Retina (tissue), 1 donor: Measurements from ENCODE around the gene VTI1A.

Experiments used
- DNase-seq: peaks from one replicate; pipeline ENCODE4 v3.0.0-alpha.2; 2016

VTI1A gene

DNA sequence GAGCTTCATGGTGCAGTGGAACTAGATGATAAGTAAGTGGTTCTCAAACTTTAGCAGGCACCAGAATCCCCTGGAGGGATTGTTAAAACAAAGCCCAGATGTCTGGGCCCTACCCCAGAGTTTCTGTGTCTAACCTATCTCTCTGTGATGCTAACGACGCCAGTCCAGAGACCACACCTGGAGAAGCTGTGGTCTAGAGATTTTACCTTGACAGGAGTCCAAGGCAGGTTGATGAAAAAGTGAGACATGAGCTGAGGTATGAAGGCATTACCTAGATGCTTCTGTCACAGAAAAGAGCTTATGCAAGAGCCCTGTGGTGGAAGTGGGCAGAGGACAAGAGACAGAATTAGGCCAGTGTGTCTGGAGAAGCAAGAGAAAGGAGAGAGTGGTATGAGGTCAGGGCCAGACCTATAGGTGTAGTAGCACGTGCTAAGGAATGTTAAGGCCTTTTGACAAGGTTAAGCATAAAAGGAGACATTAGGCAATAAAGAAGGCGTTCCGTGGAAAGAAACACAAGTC, 318.8 kb downstream of the VTI1A start:
- no peak for DNase-seq

DNA sequence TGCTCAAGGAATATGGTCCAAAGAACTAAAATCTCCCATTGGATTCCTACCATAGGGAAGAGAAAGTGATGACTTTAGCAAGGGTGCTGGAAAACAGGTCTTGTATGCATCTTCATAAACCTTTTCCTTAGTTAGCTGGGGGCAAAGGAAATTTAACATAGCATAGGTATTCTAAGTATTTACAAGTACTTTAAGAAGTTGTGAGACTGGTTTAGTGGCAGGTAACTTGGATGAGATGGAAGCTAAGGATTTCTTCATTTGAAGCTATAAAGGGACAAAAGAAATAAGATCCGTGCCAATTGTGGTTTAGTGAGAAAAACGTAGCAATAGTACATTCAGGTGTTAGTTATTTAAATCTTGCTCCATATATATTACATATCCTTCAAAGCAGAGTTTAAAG, 319.6 kb downstream of the VTI1A start:
- no peak for DNase-seq

DNA sequence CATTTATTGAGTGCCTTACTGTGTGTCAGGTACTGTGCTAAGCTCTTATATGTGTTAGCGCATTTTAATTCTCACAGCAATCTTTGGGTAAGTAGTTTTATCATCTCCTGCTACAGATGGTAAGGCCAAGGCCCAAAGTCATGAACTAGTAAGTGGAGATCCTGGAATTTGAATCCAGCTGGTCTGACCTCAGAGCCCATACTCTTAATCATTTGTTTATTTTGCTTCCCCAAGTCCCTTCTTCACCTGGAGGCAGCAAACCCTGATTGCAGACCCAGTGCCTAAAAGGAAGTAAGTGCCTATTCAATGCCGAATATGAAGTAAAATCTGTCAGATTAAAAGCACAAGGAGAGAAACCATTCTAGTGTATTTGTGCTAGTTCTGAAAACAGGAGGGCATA, 320.1 kb downstream of the VTI1A start:
- DNase-seq = no peak

DNA sequence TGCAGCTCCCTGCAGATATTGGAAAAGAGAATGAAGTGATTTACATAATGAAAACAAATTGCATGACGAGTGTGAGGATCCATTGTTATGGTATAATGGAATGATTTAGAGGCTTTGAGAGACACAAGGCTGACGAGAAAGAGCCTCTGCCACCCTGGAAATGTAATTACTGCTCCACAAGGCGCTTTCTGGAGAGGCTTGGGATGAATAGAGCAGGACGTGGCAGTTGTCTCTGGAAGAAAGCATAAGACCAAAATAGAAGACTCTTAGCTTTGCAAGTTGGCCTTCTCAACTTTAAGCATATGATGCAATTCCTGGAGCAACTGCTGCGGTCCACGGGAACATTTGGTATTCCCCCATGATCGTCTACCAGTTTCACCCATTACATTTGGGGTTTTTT, 321.1 kb downstream of the VTI1A start:
- DNase-seq = no peak

DNA sequence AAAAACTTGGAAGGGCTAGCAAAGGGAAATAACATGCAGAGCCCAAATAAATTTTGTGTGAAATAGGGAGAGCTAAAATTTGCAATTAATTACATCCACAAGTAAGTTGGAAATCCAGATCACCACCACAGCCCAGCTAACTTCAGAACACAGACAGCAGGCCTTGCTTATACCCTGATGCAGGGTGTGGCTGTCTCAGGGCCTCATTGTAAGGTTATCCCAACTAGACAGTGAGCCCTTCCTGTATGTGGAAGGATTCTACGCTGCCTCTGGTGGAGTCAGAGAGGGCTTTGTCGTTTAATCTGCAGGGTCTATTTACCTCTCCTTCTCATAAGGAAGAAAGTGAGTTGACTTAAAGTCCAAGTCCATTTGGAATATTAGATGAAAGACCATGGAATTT, 322.1 kb downstream of the VTI1A start:
- no peak for DNase-seq

DNA sequence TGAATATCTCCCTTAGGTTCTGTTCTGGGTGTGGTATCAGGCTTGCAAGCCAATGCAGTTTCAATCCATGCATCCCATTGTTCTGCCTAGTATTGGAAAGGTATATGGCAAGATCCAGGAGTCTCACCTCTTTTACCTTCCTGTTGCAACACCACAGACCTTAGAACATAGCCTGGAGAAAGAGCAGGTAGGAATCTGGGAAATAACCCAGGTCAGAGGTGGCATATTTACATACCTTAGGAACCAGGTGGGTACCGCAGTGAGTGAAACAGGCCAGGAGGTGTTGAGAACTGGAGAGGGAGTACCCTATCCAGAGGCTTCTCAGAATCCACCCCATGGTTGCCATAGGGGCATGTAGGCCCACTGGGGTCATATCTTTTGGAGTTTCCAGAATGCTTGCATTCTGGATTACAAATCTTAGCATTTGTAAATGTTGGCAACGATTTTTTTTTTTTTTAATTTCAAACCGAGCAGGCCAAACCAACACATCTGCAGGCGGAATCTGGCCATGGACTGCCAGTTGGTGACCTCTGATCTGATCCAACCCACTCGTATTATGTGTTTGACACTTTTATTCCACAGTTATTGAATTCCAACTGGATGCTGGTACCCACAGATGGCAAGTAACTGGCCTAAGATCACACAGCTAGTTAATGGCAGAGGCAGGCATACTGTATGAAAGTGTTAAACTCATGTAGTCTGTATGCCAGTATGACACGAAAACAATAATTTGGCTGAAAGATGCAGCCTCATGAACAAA, 322.8 kb downstream of the VTI1A start:
- no peak for DNase-seq

DNA sequence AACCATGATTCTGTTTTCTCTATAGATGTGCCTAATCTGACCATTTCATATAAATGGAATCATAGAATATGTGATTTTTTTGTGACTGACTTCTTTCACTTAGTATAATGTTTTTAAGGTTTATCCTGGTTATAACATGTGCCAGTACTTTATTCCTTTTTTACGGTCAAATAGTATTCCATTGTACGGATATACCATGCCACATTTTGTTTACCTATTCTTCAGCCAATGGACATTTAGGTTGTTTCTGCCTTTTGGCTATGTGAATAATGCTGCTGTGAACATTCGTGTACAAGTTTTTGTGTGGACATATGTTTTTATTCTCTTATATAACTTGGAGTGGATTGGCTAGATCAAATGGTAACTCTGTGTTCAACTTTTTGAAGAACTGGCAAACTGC, 324.7 kb downstream of the VTI1A start:
- DNase-seq = no peak

DNA sequence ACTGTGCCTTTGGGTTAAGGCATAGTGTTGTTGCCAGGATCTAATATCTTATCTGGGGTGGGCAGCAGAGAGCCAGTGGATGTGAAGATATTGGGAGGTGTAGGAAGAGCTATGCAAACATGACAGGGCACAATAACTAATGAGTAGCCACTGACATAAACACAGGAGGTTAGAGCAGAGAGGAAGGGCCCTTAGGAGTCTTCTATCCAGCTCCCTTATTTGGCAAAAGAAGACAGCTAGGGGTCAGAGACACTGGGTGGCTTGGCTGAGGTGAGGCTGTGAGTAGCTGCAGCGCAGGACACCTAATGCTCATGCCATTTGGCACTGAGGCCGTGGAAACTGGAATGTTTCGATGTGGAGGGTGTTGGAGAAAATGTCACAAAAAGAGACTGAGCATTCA, 326.8 kb downstream of the VTI1A start:
- DNase-seq = no peak

DNA sequence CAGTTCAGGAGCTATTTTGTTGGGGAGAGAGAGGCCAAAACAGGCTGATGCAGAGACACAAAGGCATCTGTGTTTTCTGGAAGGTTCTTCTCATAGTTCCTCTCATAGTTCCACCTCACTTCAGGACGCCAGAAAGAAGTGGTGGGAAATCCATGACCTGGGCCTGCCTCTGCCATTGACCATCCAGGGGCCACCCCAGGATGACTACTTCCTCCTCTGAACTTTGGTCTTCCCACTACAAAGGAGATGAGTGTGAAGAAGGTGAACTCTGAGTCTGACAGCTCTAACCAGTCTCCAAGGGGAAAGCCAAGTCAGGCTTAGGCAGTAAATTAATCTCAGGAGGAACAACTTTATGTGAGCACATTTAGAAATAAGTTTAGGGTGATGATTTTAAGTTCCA, 327.2 kb downstream of the VTI1A start:
- DNase-seq = no peak

DNA sequence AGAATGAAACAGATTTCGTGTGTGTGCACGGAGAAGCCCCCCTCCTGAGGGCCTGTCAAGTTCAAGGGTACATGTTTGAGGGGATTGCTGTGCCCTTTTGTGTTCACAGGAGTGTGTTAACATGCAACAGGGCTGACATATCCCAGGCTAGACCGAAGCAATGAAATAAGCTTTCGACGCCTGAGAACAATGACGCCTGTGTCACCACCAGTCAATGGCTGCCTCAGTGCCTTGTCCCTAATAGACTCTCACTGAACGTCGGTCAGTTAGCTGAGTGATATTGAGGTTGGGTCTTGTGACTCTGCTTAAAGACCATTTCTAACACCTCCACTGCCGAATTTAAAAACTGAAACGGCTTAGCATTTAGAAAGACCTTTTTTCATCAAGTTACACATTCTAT, 327.8 kb downstream of the VTI1A start:
- DNase-seq = no peak

DNA sequence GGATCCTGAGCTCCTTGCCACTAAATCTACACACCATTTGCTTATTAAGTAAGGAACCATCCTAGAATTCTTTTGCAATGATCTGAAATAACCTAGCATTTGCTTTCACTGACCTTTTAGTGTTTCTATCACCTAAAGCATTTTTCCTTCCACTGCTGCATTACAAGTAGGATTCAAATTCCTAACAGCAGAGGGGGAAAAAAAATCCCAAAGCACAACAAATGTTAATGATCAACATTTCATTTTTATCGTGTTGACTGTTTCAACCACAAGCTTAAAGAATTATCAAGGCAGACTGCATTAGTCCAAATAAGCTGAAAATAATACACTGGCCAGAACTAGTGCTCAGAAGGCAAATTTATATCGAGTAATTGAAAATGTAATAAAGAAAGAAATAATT, 328.4 kb downstream of the VTI1A start:
- DNase-seq = no peak

DNA sequence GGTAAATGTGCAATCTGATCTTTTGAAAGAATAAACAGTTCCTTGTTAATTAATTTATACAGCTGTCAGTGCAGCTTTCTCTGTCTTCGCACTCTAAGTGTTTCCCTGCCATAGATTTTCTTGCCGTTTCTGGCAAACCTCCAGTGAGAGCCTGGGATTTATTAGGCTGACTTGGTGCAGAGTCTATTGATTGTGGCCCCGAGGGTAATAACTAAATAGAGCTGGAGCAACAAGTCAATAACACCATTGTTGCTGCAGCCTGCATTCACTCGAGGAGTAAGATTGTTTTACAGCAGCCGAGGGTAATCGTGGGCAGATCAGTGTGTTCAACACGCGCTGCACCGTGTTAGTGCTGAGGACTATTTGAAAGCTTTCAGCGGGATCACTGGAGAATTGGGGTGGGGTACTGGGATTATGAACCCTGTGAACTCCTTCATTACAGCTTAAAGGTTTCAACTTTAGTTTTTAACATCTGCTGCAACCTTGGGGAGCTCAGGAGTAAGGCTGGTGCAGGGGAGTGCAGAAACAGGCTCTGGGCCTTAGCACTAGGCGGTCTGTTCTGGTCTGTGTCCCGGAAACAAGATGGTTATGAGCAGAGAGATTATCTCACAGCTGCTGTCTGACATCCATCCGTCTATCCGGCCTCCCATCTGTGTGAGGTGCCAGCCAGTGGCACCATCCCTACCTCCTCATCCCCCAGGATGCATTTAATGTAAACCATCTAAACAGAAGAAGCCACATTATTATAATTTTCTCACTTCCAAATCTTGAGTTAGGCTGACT, 329.1 kb downstream of the VTI1A start:
- DNase-seq = peak; percentile 45

DNA sequence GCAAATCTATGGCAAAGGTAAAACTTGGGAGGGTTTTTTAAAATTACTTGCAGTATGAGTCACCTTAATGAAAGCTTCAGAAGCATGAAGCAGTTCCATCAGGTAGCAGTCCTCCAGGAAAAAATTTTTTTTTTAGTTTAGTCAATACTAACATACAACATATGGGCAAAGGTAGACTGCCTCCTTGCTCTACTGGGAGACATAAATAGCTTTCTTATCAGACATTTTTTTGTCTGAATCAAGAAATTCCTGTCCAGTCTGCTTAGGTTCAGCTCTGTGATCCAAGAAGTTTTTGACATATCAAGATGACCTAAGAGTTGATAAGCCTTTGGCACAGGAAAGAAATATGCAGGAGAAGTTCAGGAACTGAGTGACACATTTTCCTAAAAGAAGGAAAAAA, 331.6 kb downstream of the VTI1A start:
- no peak for DNase-seq

DNA sequence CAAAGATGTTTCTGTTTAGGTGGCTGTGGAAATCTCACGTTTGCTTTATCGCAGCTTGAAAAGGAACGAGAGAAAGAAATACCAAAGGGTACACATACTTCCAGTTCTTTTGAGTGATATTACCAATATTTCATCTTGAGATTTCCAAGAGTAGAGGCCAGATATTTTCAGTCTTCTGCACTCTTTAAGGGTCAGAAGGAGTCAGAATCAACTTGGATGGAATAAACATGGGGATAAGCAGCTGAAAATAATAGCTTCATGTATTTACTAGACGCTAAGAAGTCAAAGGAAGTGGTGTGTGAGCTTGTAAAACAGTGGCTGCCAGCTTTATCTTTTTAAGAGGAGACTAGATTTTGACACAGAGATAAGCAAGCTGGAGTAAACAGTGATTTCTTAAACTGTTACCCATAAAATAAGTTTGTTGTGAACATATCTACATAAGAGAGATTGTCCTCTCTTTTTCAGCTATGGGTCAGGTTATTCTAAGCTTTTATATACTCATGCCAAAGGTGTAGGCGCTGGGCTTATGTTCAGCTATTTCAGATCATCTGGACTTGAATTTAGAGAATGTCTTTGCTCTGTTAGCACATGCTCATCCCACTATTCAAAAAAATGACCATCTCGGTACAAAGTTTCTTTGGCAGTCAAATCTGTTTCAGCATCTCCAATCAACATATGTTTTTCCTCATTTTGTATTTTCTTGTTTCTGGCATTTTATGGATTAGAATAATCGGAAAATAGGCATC, 332.2 kb downstream of the VTI1A start:
- DNase-seq = no peak

DNA sequence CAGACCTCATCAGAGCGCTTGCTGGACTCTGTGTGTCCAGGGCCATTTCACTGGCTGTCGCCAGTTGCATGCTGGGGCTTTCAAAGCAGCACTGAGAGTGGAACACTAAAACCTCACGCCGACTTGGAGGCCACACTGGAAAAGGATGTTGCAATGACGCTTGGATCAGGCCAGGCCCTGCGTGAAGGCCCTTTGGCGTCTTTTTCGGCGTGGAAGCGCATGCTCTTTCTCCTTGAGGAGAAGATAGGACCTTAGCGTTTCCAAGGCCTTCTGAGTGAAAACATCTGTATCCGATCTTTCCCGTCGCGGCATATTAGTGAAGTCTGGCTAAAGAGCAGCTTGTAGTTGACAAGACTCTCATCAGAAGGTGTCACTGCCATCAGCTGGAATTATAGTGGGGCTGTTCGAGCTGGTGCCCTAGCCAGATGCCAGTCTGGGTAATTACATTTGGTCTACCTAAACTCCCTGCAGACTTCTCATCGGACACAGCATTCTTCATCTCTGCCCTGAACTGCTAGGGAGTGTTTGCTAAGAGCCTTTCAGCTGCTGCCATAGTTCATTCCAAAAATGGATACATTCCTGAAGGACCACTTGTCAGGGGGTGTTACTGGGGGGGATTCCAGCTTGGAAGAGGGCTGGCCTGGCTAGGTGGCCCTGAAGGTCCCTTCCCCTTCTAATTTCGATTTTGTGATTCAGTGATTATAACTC, 335.3 kb downstream of the VTI1A start:
- DNase-seq = no peak

DNA sequence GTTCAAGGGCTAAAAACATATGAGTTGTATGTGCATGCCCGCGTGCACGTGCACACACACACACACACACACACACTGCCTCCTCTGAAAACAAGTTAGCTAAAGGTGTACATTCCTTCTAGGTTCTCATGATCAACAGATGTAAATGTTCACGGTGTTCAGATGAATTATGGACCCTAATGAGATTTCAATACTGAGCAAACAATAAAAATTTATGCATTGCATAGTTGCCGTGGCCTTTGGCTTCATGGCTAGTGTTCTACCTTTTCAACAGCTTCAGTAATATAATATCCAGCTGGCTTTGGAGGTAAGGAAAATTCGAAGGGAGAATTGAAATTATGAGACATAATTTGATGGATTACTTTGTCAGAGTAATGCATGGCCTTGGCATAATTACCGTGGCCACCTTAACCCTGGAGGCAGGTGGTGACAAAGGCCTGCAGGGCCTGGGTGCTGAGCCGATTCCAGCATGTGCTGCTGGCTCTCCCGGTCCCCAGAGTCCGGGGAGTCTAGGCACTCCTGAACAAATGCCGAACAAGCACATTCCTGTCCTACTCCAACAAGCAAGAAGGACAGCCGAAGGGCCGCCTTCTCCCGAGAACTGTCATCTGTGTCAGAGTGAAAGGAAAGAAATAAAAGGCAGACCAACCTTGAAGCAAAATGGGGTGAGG, 336.5 kb downstream of the VTI1A start:
- DNase-seq = peak; percentile 35

DNA sequence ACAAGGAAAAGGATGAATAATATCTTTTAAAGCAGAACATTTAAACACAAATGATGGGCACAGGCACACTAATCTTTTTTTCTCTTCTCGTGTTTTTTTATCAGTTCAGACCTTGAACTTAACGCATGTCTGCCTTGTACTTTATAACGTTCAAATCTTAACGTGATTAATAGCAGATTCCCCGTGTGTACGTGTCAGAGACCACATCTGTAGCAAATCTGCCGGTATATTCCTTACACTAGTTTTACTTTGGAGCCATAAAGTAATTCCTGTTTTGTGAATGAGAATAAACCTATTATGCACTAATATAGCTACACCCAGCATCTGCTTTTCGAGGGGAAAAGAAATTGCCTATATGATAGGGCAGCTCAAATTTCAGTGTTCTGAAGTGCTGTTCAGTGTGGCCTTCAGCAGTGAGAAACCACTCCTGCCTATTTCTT, 337.0 kb downstream of the VTI1A start:
- DNase-seq = no peak

DNA sequence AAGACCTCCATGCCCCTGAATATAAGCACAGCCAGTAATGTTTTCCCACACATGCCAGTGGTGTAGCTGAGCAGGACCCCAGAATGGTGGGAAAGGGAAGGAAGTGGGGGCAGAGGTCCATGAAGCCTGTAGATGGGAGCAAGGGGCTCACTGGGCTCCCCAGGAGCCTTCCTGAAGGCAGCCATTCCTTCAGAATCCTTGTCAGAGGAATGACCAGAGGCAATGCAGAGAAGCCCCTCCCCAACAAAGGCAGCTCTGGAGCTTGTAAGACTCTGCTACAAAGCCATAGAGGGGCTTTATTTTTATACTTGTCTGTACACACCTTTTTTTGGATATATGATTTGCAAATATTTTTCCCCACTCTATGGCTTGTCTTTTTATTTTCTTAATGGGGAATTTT, 338.1 kb downstream of the VTI1A start:
- no peak for DNase-seq

DNA sequence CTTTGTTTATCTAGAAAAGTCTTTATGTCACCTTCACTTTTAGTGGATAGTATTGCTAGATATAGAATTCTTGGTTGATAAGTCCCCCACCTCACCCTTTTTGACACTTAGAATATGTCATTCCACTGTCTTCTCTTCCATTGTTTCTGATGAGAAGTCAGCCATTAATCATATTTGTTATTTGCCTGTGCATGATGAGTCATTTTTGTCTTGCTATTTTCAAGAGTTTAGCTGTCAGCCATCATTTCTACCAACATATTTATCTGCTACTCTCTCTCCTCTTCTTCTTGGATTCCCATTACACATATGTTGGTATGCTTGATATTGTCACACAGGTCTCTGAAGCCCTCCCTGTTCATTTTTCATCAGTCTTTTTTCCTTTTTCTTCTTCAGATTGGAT, 342.2 kb downstream of the VTI1A start:
- no peak for DNase-seq

DNA sequence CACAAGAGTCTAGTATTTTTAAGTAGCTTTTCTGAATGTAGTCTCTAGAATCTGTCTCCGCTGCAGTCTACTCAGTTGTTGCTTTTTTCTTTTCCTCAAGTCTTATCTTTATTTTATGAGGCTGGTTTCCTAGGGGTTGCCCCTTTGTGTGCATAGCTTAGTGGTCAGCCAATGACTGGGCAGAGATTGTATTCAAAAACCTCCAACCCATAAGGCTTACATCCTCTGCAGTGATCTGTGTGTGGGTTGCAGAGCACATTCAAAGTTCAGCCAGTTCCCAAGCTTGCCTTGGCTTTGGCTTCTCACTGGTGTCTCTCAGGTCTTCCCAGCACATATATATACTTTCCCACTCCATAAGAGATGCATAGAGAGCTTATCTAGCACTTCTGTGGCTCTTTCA, 343.0 kb downstream of the VTI1A start:
- no peak for DNase-seq

DNA sequence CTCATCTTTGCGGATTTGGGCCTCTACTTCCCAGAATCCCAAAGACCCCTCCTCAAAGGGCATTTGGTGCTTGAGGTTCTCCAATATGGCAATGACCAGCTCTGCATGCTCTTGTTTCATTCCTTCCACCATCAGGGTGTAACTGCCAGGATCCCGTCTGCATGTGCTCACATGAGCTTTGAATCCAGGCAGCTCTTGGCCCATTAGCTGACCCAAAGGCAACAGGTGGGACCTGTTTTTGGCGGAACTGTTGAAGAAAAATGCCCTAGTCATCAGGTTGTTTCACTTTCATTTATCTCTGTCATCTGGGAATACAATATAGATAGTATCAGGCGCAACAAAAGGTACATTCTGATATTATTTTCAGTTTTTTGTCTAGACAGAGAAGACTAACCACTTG, 343.9 kb downstream of the VTI1A start:
- DNase-seq = no peak

DNA sequence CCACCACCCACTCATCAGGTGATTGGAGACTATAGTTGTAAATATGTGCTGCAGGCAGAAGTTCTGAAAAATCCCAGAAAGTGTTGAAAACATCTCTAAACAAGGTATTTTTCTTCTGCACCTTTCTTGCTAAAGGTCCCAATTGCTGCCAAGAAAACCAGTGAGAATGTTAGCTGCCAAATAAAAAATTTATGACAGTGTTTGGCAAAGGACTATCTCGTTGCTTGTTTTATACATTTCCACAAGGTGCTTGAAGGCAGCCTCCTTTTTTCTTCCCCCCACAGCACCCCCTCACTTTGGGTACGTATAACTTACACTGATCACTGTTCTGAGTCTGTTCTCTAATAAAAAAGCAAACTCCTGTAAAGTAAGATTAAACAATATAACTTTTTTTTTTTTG, 344.4 kb downstream of the VTI1A start:
- no peak for DNase-seq
